HG02798 (cell line): Measurements from ENCODE around the gene PHF12.

Experiments
- ATAC-seq: cut with Tn5 transposase; IDR thresholded peaks from one replicate; pipeline ENCODE4 v1.9.1; 2021; ENCODE audit warnings: mild to moderate bottlenecking; ENCODE audit not compliant: unreplicated experiment, poor library complexity

The PHF12 gene

GRCh38 chr17:28977659-28978355 lies 26.5 kb upstream of the PHF12 start:
- no peak for ATAC-seq

DNA sequence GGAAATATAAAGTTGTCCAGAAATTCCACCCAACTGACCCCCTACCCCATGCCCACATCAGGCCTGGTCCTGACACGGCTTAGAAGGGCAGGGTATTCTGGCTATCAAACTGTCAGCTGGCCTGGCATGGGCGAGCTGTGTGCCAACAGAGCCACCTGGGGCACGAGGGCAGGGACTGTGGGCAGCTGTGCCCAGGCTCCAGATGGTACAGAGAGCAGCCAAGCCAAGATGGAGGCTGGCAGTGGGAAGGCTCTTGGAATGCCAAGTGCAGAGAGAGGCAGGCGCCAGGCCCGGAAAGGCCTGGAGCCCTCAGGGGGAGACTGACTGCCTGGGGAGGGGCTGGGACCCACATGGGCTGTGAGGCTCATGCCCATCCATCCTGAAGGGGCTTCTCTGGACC lies 24.3 kb upstream of the PHF12 start:
- no peak for ATAC-seq

DNA sequence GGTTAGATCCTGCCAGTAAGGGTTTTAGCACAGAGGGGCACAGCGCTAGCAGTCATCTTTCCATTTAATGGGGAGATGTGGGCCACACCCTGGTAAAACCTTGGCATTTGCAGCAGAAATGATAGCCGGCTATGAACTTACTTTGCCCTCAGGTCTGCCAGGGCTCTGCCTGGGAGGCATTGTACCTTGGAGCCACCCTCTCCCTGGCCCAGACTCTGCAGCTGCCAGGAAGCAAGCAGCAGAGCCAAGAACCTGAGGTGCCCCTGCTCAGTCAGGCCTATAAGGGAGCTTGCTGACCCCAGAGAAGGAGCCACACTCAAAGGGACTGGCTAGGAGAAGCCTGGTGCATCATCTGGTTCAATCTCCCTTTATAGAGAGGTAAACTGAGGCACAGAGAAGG lies 23.7 kb upstream of the PHF12 start:
- no peak for ATAC-seq

GRCh38 chr17:28974451-28974850 lies 23.1 kb upstream of the PHF12 start:
- ATAC-seq: no peak

- ATAC-seq: no peak
Measured at GRCh38 chr17:28973425-28973824, 22.1 kb upstream of the PHF12 start.

GRCh38 chr17:28972437-28972836 lies 21.1 kb upstream of the PHF12 start:
- no peak for ATAC-seq

DNA sequence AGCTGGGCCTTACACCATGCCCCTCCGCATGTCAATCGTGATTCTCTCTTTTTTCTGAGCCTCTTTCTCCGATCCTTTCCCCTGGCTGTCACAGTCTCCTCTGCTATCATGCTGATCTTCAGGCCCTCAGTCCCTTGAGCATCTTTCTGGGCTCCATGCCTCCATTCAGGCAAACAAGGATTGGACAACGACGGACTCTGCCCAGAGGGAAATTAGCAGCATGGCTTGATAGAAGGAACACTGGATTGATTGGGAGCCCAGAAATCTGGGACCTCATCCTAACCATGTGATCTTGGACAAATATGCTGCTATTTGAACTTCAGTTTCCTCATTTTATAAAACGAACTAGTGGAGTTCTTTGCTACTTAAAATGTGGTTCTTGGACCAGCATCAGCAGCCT lies 19.6 kb upstream of the PHF12 start:
- no peak for ATAC-seq

GRCh38 chr17:28969706-28970393 lies 18.5 kb upstream of the PHF12 start:
- no peak for ATAC-seq

DNA sequence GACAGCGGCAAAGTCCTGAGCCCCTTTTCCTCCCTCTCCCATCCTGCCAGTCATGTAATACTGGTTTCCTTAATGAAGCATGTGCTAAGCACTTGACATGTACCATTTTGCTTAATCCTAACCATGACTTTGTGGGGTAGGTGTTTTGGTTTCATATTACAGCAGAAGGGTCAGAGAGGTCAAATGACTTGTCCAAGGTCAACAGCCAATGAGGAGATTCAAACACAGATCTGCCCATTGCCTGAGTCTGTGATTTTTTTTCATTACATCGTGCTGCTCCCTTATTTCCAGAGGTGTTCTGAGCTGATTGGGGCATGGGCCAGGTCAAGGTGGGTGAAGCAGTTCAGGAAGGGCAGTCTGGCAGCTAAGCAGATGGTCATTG lies 17.6 kb upstream of the PHF12 start:
- no peak for ATAC-seq

DNA sequence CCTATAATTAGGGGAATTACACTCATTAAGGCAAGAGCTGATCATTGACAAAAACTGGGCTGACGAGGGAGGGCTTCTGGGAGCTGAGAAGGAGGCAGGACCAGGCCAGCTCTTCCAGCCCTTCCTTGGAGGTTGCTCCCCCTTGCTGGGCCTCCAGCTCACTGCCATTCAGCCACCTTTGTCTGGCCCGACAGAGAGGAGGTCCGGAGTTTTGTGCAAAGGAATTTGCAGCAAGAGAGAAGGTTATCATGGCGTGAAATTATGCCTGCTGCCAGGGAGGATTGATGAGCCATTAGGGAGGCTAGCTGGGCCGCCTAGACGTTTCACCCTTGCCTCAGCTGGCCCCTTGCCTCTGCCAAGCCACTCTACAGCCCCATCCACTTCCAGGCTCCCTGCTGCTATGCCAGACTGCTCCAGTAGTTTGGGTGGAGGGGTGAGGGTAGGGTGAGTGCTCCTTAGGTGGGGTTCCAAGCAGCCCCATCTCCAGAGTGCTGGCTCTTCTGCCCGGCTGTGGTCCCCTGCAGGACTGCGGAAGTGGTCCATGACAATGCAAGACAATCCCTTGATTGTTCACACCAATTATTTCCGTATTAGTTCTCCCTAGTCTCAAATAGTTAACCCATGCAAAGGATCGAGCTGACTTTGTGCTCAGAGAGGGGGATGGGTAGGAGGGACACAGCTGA lies 17.1 kb upstream of the PHF12 start:
- no peak for ATAC-seq

DNA sequence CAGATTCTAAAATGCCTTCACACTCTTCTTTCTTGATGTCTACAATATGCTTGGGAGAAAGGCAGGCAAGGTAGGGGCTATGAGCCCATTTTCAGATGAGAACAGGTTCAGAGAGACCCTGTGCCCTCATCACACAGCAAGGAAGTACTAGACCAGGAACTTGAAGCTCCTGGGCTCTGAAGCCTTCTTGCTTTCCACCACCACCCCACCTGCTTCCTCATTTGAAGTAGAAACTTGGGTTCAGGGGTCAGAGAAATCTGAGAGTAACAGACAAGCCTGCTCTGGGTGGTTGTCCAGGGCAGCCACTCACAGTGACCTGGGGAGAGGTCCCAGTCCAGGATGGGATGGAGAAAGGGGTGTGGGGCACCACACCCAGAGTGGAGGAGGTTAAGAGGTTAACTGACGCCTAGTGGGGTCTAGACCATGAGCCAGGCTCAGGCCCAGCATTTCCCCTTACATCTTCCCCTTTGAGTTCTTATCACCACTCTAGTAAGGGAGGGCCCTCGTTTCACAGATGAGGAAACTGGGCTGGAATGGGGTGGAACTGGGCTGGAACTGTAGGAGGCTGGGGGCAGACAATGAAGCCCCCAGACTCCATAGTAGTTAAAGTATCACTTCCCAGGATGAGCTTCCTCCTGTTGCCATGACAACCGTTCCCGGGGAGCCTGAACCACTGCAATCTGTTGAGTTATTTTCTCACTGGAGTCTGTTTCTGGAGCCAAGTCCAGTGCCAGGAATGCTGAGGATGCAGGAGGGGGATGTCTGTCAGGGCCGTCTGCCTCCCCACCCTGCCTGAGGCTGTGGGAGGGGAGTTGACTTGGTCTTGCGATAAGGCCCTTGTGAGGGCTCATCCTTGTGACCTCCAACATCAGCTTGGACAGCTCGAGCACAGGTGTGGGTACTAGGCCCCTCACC lies 16.2 kb upstream of the PHF12 start:
- no peak for ATAC-seq

DNA sequence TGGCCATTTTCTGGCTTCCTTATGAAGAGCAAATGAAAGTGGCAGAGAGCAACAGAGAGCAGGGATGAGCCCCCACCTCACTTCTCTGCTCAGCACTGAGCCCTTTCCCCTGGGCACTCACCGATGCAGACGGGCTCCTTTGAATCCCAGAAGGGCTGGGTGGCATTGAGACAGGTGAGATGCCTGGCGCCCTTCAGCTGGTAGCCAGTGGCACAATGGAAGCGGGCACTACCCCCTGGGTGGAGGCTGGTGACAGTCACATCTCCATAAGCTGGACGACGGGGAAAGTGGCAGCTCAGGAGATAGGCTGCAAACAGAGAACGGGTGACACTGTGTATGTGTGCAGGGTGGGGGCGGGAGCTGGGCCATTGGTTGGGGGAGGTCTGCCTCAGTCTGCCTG lies 12.5 kb upstream of the PHF12 start:
- no peak for ATAC-seq

DNA sequence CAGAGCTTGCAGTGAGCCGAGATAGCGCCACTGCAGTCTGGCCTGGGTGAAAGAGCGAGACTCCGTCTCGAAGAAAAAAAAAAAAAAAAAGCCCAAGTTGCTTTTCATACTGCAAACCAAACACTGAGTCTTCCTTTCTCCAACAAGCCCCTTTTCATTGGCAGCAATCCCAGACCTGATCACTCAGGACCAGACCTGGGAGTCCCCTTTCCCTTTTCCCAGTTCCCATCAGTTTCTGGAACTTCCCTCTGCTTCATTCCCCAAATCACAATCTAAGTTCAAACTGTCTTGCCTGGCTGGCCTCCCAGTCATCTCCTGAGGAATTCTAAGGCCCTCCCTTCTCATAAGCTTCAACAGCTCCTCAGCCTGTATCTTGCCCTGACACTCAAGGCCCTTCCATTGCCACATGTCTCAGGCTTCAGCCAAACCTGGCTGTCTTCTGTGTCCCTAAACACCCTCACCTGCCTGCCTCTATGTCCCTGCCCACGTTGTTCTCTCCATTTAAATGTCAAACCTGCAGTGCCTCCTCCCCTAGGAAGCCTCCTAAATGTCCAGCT lies 11.8 kb upstream of the PHF12 start:
- no peak for ATAC-seq

- no peak for ATAC-seq
Measured at GRCh38 chr17:28961391-28961790, 10.1 kb upstream of the PHF12 start.

- ATAC-seq: no peak
Measured at GRCh38 chr17:28960256-28961061, 9.1 kb upstream of the PHF12 start.

DNA sequence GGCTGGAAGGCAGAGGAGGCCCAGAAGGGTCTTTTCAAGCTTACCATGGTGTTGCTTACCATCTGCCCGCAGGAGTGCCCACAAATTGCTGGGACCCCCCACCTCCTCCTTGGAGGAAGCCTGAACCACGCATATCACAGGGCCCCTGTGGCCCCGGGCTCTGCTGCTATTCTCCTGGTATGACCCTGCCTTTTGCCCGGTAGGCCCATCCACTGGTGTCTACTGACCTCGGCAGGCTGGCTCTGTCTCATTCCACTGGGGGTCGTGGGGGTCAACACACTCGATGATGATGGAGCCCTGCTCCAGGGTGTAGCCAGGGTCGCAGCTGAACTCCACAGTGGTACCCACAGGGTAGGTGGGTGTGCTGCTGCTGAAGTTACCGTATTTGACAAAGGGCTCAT lies 8.2 kb upstream of the PHF12 start:
- ATAC-seq: no peak

GRCh38 chr17:28958820-28959455 lies 7.6 kb upstream of the PHF12 start:
- ATAC-seq: no peak

- no peak for ATAC-seq
Measured at GRCh38 chr17:28957992-28958355, 6.7 kb upstream of the PHF12 start.
